Adipocyte (in vitro differentiated cells): Measurements from ENCODE around the gene GOLT1A.
"Not testable (repeated sequence)": the region's sequence is repeated elsewhere in the genome, so short reads cannot be mapped to it uniquely, and the experiment has no call there.

ENCODE experiments used
- DNase-seq: peaks from one replicate; pipeline ENCODE4 v3.0.0-alpha.2; 2015; ENCODE audit warnings: low read depth
- H3K27me3 ChIP-seq: replicated peaks from 2 replicates; pipeline ENCODE4 v1.7.0; 2013; ENCODE audit warnings: mild to moderate bottlenecking, low read length, moderate library complexity; ENCODE audit not compliant: control insufficient read depth, insufficient read depth
- H3K36me3 ChIP-seq: 2 replicates; pipeline ENCODE4 v1.7.0; 2013; ENCODE audit warnings: low read length, mild to moderate bottlenecking, moderate library complexity; ENCODE audit not compliant: control insufficient read depth, insufficient read depth, severe bottlenecking
- H3K4me1 ChIP-seq: 2 replicates; pipeline ENCODE4 v1.7.0; 2013; ENCODE audit warnings: mild to moderate bottlenecking, low read length, moderate library complexity; ENCODE audit not compliant: control insufficient read depth, insufficient read depth
- H3K4me3 ChIP-seq: 2 replicates; pipeline ENCODE4 v1.7.0; 2013; ENCODE audit warnings: mild to moderate bottlenecking, low read length, moderate library complexity
- H3K9ac ChIP-seq: 2 replicates; pipeline ENCODE4 v1.7.0; 2013; ENCODE audit warnings: mild to moderate bottlenecking, low read length, moderate library complexity
- H3K9me3 ChIP-seq: 2 replicates; pipeline ENCODE4 v1.7.0; 2013; ENCODE audit warnings: mild to moderate bottlenecking, low read length, moderate library complexity; ENCODE audit not compliant: control insufficient read depth

The GOLT1A gene

GRCh38 chr1:204242920-204243319 lies 29.1 kb upstream of the GOLT1A start:
- H3K4me3 ChIP-seq = no peak overlapping the region
- no peaks in the 10 kb centered on the region for H3K36me3 ChIP-seq
- H3K9me3 ChIP-seq = no peaks in the 10 kb centered on the region
- H3K9ac ChIP-seq = no peak overlapping the region
- H3K4me1 ChIP-seq = no peaks in the 10 kb centered on the region
- peaks cover 2% of the 10 kb centered on the region for H3K27me3 ChIP-seq
- no peak for DNase-seq

GRCh38 chr1:204241914-204242313 lies 28.1 kb upstream of the GOLT1A start:
- Histone ChIP-seq H3K36me3 (no peaks in the 10 kb centered on the region), H3K4me1 (no peaks in the 10 kb centered on the region), H3K9ac (no peak overlapping the region), H3K27me3 (peaks cover 2% of the 10 kb centered on the region), H3K9me3 (no peaks in the 10 kb centered on the region), H3K4me3 (no peak overlapping the region)
- DNase-seq = no peak

GRCh38 chr1:204241050-204241449 lies 27.3 kb upstream of the GOLT1A start:
- no peaks in the 10 kb centered on the region for H3K4me1 ChIP-seq
- H3K36me3 ChIP-seq = no peaks in the 10 kb centered on the region
- no peak for DNase-seq
- no peak overlapping the region for H3K4me3 ChIP-seq
- no peak overlapping the region for H3K9ac ChIP-seq
- H3K9me3 ChIP-seq = peaks cover 4% of the 10 kb centered on the region
- H3K27me3 ChIP-seq = peaks cover 2% of the 10 kb centered on the region

- H3K4me1 ChIP-seq = no peaks in the 10 kb centered on the region
- DNase-seq = no peak
- H3K9ac ChIP-seq = no peak overlapping the region
- no peaks in the 10 kb centered on the region for H3K36me3 ChIP-seq
- no peak overlapping the region for H3K4me3 ChIP-seq
- no peaks in the 10 kb centered on the region for H3K27me3 ChIP-seq
- peaks cover 4% of the 10 kb centered on the region for H3K9me3 ChIP-seq
Observed at GRCh38 chr1:204240233-204240632, 26.4 kb upstream of the GOLT1A start.

DNA sequence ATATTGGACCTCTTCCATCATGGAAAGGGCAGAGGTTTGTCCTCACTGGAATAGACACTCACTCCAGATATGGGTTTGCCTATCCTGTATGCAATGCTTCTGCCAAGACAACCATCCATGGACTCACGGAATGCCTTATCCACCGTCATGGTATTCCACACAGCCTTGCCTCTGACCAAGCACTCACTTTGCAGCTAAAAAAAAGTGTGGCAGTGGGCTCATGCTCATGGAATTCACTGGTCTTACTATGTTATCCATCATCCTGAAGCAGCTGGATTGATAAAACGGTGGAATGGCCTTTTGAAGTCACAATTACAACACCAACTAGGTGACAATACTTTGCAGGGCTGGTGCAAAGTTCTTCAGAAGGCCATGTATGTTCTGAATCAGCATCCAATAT lies 25.6 kb upstream of the GOLT1A start:
- not testable (repeated sequence) for H3K4me3 ChIP-seq, DNase-seq, H3K9me3 ChIP-seq, H3K9ac ChIP-seq, H3K36me3 ChIP-seq, H3K27me3 ChIP-seq, H3K4me1 ChIP-seq

GRCh38 chr1:204238520-204238919 lies 24.7 kb upstream of the GOLT1A start:
- not testable (repeated sequence) for H3K9ac ChIP-seq, H3K4me1 ChIP-seq, H3K9me3 ChIP-seq, DNase-seq, H3K36me3 ChIP-seq, H3K4me3 ChIP-seq, H3K27me3 ChIP-seq

- not testable (repeated sequence) for H3K9ac ChIP-seq, H3K4me3 ChIP-seq, H3K27me3 ChIP-seq, DNase-seq, H3K4me1 ChIP-seq, H3K9me3 ChIP-seq, H3K36me3 ChIP-seq
Observed at GRCh38 chr1:204237515-204237914, 23.7 kb upstream of the GOLT1A start.

GRCh38 chr1:204232526-204232925 lies 18.7 kb upstream of the GOLT1A start:
- Histone ChIP-seq H3K36me3 (no peaks in the 10 kb centered on the region), H3K9me3 (peaks cover 4% of the 10 kb centered on the region), H3K9ac (no peak overlapping the region), H3K27me3 (no peaks in the 10 kb centered on the region), H3K4me1 (no peaks in the 10 kb centered on the region), H3K4me3 (no peak overlapping the region)
- peak; percentile 71 for DNase-seq

DNA sequence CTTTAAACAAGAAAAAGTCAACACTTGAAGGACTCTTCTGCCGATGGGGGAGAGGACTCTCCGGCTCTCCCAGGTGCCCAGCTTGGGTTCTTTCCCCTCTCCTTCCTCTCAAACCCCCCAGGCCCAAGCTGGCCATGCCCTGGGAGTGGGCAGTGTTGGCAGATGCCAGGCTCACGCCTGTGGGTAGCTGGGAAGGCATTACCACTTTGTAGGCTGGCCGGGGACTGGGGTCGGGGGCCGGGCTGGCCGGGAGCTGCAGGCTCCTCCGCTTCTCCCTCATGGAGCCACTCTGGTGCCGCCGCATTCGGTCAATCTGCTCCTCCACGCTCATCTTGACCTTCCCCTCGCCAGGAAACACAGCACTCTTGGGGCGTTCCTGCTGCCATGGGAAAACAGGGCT lies 16.4 kb upstream of the GOLT1A start:
- no peak for DNase-seq
- no peak overlapping the region for H3K4me3 ChIP-seq

GRCh38 chr1:204228896-204229295 lies 15.1 kb upstream of the GOLT1A start:
- no peaks in the 10 kb centered on the region for H3K27me3 ChIP-seq
- no peaks in the 10 kb centered on the region for H3K9me3 ChIP-seq

More for the DNA sequence above, 16.4 kb upstream of the GOLT1A start:
- Histone ChIP-seq H3K9ac (no peak overlapping the region), H3K36me3 (no peaks in the 10 kb centered on the region), H3K4me1 (no peaks in the 10 kb centered on the region), H3K9me3 (no peaks in the 10 kb centered on the region), H3K27me3 (no peaks in the 10 kb centered on the region)

GRCh38 chr1:204227996-204228785 lies 14.4 kb upstream of the GOLT1A start:
- Histone ChIP-seq H3K4me1 (no peaks in the 10 kb centered on the region), H3K9ac (no peak overlapping the region), H3K9me3 (no peaks in the 10 kb centered on the region), H3K27me3 (no peaks in the 10 kb centered on the region), H3K4me3 (no peak overlapping the region), H3K36me3 (no peaks in the 10 kb centered on the region)
- DNase-seq = no peak

More at GRCh38 chr1:204228896-204229295, 15.1 kb upstream of the GOLT1A start:
- H3K36me3 ChIP-seq = no peaks in the 10 kb centered on the region
- H3K4me3 ChIP-seq = no peak overlapping the region
- DNase-seq = no peak
- H3K4me1 ChIP-seq = no peaks in the 10 kb centered on the region
- no peak overlapping the region for H3K9ac ChIP-seq

DNA sequence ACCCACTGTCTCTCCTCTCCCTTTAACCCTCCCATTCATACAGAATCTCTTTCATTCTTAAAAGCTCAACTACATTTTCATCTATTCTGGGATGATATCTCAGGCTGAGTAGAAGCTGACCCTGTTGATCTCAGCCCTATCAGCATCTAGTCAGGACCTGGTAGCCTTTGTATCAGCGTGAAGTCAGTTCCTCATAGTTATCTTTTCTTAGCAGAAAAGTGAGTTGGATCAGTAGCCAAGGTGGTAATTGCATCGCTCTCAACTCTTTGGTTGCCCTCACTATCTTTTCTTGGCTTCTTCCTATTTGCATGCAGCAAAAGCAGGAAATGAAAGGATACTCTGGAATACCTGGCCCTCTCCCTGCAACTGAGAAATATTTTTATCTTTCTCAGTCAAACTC lies 13.6 kb upstream of the GOLT1A start:
- Histone ChIP-seq H3K4me1 (no peaks in the 10 kb centered on the region), H3K36me3 (no peaks in the 10 kb centered on the region), H3K4me3 (no peak overlapping the region), H3K9ac (no peak overlapping the region), H3K27me3 (peaks cover 4% of the 10 kb centered on the region), H3K9me3 (no peaks in the 10 kb centered on the region)
- DNase-seq = no peak
